ENCODE measurements around the gene TDRD1. TPM values are rescaled to one million over a fixed set of nuclear protein-coding genes. Genes with fewer than 3 reads are reported as not detected.

Gene TDRD1
- total RNA-seq, 1 donor from 2014 or later, result not detected

DNA sequence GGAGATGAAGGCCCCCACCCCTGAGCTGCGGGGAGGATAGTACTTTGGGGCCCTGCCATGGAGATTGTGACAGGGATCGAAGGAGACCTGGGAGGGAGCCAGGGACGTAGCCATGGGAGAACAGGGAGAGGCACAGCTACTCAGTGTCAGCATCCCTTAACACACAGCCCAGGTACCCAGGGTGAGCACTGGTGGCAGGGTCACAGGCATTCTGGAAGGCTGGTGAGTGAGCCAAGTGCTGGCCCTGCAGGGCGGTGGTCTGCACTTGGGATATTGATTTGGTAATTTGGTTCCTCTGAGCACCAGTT lies 99.7 kb downstream of the TDRD1 start:
- H3K27me3 Mint-ChIP-seq (ENCODE audit: low read depth), result no peaks in the 10 kb centered on the region
- no peaks in the 10 kb centered on the region for H3K9me3 Mint-ChIP-seq

GRCh38 chr10:114279289-114279688 lies 100.1 kb downstream of the TDRD1 start:
- H3K4me1 Mint-ChIP-seq, result peaks cover 9% of the 10 kb centered on the region

More for the DNA sequence above, 99.7 kb downstream of the TDRD1 start:
- TF ChIP-seq, protein P1, sequence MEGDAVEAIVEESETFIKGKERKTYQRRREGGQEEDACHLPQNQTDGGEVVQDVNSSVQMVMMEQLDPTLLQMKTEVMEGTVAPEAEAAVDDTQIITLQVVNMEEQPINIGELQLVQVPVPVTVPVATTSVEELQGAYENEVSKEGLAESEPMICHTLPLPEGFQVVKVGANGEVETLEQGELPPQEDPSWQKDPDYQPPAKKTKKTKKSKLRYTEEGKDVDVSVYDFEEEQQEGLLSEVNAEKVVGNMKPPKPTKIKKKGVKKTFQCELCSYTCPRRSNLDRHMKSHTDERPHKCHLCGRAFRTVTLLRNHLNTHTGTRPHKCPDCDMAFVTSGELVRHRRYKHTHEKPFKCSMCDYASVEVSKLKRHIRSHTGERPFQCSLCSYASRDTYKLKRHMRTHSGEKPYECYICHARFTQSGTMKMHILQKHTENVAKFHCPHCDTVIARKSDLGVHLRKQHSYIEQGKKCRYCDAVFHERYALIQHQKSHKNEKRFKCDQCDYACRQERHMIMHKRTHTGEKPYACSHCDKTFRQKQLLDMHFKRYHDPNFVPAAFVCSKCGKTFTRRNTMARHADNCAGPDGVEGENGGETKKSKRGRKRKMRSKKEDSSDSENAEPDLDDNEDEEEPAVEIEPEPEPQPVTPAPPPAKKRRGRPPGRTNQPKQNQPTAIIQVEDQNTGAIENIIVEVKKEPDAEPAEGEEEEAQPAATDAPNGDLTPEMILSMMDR (IDR thresholded peaks at IDR 0.05; ENCODE audit: unreplicated experiment), result no peak
- Mint-ChIP-seq H3K36me3 (no peaks in the 10 kb centered on the region), H3K4me1 (peaks cover 9% of the 10 kb centered on the region), H3K27ac (no peak overlapping the region), H3K4me3 (no peak overlapping the region)
- DNase-seq (ENCODE audit: low spot score in 2 of 2, unreplicated experiment in 2 of 2), result no peak

DNA sequence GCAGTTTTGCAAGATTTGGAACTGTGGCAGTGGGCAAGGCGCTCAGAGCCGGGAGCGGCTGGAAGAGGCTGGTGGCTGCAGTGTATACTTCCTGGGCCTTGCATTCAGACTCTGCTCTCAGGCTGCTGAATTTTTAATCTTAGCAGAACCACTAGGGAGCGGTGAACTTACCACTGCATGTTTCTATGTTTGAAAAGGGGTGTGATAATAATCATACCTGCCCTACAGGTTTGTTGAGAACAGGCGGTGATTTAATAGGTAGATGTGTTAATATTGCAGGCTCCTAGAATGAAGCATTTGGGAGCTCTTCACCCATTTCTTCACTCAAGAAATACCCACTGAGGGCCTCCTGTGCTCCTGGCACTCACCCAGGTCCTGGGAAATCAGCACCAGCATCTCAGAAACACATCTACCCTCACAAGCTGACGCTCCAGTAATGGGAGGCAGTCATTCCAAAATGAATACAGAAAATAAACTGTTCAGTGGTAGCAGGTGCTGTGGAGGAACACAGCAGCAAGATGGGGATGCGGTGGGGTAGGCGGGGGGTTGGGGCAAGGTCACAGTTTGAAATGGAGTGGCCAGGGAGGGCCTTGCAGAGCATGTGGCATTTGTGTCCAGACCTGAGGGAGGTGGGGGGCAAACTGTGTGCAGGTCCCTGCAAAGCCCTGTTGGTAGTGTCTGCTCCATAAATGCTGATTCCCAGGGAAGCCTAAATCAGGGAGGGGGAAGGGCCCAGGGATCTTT lies 100.9 kb downstream of the TDRD1 start:
- no peaks in the 10 kb centered on the region for H3K27me3 Mint-ChIP-seq (ENCODE audit: low read depth)
- no peak overlapping the region for H3K27ac Mint-ChIP-seq
- TF ChIP-seq, protein P1 (IDR thresholded peaks at IDR 0.05; ENCODE audit: unreplicated experiment), result no peak
- no peaks in the 10 kb centered on the region for H3K36me3 Mint-ChIP-seq
- no peaks in the 10 kb centered on the region for H3K9me3 Mint-ChIP-seq
- no peak overlapping the region for H3K4me3 Mint-ChIP-seq
- H3K4me1 Mint-ChIP-seq, result peaks cover 9% of the 10 kb centered on the region
- no peak for DNase-seq (ENCODE audit: low spot score in 2 of 2, unreplicated experiment in 2 of 2)

More at GRCh38 chr10:114279289-114279688, 100.1 kb downstream of the TDRD1 start:
- TF ChIP-seq, protein P1 (IDR thresholded peaks at IDR 0.05; ENCODE audit: unreplicated experiment), result no peak
- H3K36me3 Mint-ChIP-seq, result no peaks in the 10 kb centered on the region
- no peak overlapping the region for H3K27ac Mint-ChIP-seq
- no peaks in the 10 kb centered on the region for H3K9me3 Mint-ChIP-seq
- no peak overlapping the region for H3K4me3 Mint-ChIP-seq
- no peaks in the 10 kb centered on the region for H3K27me3 Mint-ChIP-seq (ENCODE audit: low read depth)
- DNase-seq (ENCODE audit: low spot score in 2 of 2, unreplicated experiment in 2 of 2), result no peak

DNA sequence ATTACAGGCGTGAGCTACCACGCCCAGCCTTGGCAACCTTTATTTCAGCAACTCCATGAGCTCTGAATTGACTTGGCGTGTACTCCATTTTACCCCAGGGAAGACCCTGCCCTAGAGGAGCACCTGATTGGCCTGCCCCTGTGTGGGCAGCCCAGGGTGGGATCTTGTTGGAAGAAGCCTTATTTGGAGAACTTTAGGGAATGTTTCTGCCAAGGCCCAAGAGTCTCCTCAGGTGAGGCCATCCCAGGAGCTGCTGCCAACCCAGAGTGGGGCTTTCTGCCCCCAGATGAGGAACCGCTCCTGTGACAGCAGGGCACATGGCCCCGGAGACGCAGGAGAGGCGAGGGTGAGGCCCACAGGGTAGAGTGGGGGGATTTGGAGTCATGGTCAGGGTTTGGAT lies 101.9 kb downstream of the TDRD1 start:
- DNase-seq (ENCODE audit: low spot score in 2 of 2, unreplicated experiment in 2 of 2), result no peak
- no peaks in the 10 kb centered on the region for H3K36me3 Mint-ChIP-seq
- H3K4me3 Mint-ChIP-seq, result no peak overlapping the region
- peaks cover 9% of the 10 kb centered on the region for H3K4me1 Mint-ChIP-seq
- no peaks in the 10 kb centered on the region for H3K9me3 Mint-ChIP-seq
- no peaks in the 10 kb centered on the region for H3K27me3 Mint-ChIP-seq (ENCODE audit: low read depth)
- TF ChIP-seq, protein P1 (IDR thresholded peaks at IDR 0.05; ENCODE audit: unreplicated experiment), result no peak
- no peak overlapping the region for H3K27ac Mint-ChIP-seq

DNA sequence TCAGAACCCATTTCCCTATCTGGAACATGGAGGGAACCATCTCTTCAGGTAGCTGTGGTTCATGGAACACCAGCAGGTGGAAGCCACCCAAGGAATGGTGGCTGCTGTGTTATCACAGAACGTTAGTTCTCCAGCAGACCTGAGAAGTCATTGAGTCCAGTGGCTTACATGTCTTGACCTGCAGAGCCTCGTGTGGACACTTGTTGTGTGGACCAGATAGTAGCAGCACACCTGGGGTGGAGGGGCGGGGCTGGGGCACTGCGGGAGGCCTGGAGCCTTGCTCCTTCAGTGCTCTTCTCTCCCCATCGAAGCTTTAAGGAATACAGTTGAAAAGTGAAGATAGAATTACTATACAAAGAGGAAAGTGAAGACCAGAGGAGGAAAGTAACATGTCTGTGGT lies 102.3 kb downstream of the TDRD1 start:
- Mint-ChIP-seq H3K9me3 (no peaks in the 10 kb centered on the region), H3K4me3 (no peak overlapping the region), H3K27me3 (ENCODE audit: low read depth) (no peaks in the 10 kb centered on the region)

More for the DNA sequence above, 102.3 kb downstream of the TDRD1 start:
- no peak for DNase-seq (ENCODE audit: low spot score in 2 of 2, unreplicated experiment in 2 of 2)
- TF ChIP-seq, protein P1 (IDR thresholded peaks at IDR 0.05; ENCODE audit: unreplicated experiment), result no peak
- H3K27ac Mint-ChIP-seq, result no peak overlapping the region
- no peaks in the 10 kb centered on the region for H3K36me3 Mint-ChIP-seq
- H3K4me1 Mint-ChIP-seq, result peaks cover 9% of the 10 kb centered on the region

Other genes starting within 250 kb of the TDRD1 start
- gene ADRB1, start 135.5 kb upstream of the TDRD1 start, total RNA-seq, result 0.07 to 0.18 TPM in 2 of 3 replicates, not detected in the other
- gene CCDC186, start 5.2 kb upstream of the TDRD1 start, total RNA-seq, result 37.9 to 42.4 TPM (median 39.2 TPM) in 3 replicates
- 14.4 to 15.0 TPM (median 14.7 TPM) in 3 replicates for gene VWA2, start 59.9 kb downstream of the TDRD1 start, total RNA-seq
- 4.0 to 5.7 TPM (median 5.7 TPM) in 3 replicates for gene AFAP1L2, start 225.1 kb downstream of the TDRD1 start, total RNA-seq